H1 (cell line): ENCODE measurements around the gene PPP1R12C.

Source experiments
- CTCF ChIP-seq, 3 experiments: IDR thresholded peaks; 1 replicate in 2 of 3; 2 replicates in 1 of 3; pipeline versions ENCODE4 v1.5.1 to v1.6.1; 2011; ENCODE audit warnings: low read length in 3 of 3, mild to moderate bottlenecking in 3 of 3, inconsistent platforms in 2 of 3, low read depth in 1 of 3, moderate library complexity in 1 of 3; ENCODE audit not compliant: insufficient read depth in 1 of 3; ENCODE audit errors: control extremely low read depth in 1 of 3
- GTF2F1 ChIP-seq: IDR thresholded peaks from 2 replicates; pipeline ENCODE4 v1.6.1; 2012; ENCODE audit warnings: low read depth, low read length, improper control_type of control experiment, borderline replicate concordance
- RBBP5 ChIP-seq: IDR thresholded peaks from 2 replicates; pipeline ENCODE4 v1.7.1; 2012; ENCODE audit warnings: low read depth, mild to moderate bottlenecking, inconsistent platforms, low read length, moderate library complexity, borderline replicate concordance

- TF ChIP-seq CTCF (IDR thresholded peaks at IDR 0.05; ENCODE audit: control extremely low read depth in 1 of 3, insufficient read depth in 1 of 3, low read depth in 1 of 3, low read length in 3 of 3) (no peak), RBBP5 (no peak), GTF2F1 (no peak)
Measured at GRCh38 chr19:55114566-55115145, 2.8 kb downstream of the PPP1R12C start.
